Chondrocyte (in vitro differentiated cells): ENCODE measurements around the gene SUPV3L1. TPM values are rescaled to one million over a fixed set of nuclear protein-coding genes. Genes with fewer than 3 reads are reported as not detected.

Experiments used
- DNase-seq: peaks from one replicate; pipeline ENCODE4 v3.0.0; 2021; ENCODE audit warnings: mixed read lengths, low spot score
- H3K27ac Mint-ChIP-seq: one replicate; pipeline ENCODE4 v1.8.0; 2021; ENCODE audit warnings: mild to moderate bottlenecking, moderate library complexity, mixed read lengths; ENCODE audit not compliant: unreplicated experiment
- H3K27me3 Mint-ChIP-seq: 2 replicates; pipeline ENCODE4 v1.8.0; 2021; ENCODE audit warnings: low read depth, mixed read lengths
- H3K36me3 Mint-ChIP-seq: 2 replicates; pipeline ENCODE4 v1.8.0; 2021; ENCODE audit warnings: low read depth, mixed read lengths
- H3K4me1 Mint-ChIP-seq: 2 replicates; pipeline ENCODE4 v1.8.0; 2021; ENCODE audit warnings: low read depth, mild to moderate bottlenecking, mixed read lengths
- H3K4me3 Mint-ChIP-seq: one replicate; pipeline ENCODE4 v1.8.0; 2021; ENCODE audit warnings: mild to moderate bottlenecking, moderate library complexity, mixed read lengths; ENCODE audit not compliant: unreplicated experiment
- H3K9me3 Mint-ChIP-seq: 2 replicates; pipeline ENCODE4 v1.8.0; 2021; ENCODE audit warnings: low read depth, mixed read lengths
- CTCF ChIP-seq: fragments of 200-600 bp; sonication (generic); IDR thresholded peaks from 2 replicates; pipeline ENCODE4 v1.5.0; 2021; ENCODE audit warnings: antibody characterized with exemption, mild to moderate bottlenecking, moderate library complexity
- total RNA-seq: library from RNA; stranded (reverse); gene quantifications from 3 replicates; pipeline ENCODE4 v1.2.1, GENCODE V29; 2021

The SUPV3L1 gene
- total RNA-seq, 1 donor from 2014 or later = 24.1 TPM

DNA sequence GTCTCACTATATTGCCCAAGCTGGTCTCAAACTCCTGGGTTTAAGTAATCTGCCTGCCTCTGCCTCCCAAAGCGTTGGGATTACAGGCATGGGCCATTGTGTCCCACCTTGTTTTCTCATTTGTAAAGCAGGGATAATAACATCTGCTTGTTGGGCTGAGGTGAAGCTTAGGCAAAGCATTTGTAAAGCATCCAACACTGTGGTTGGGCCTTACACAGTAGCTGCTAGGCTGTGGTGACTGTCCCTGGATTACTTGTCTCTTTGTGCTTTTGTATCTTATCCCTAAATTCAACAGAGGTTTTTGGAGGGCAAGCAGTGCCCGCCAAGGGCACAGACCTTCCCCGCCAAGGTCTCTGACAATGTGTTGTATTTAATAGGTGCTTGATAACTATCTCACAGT lies 54.4 kb downstream of the SUPV3L1 start:
- Mint-ChIP-seq H3K4me3 (no peak overlapping the region), H3K4me1 (peaks cover 17% of the 10 kb centered on the region), H3K36me3 (no peaks in the 10 kb centered on the region), H3K27ac (no peak overlapping the region), H3K27me3 (no peaks in the 10 kb centered on the region), H3K9me3 (no peaks in the 10 kb centered on the region)
- no peak for TF ChIP-seq CTCF
- no peak for DNase-seq

GRCh38 chr10:69237528-69238159 lies 57.6 kb downstream of the SUPV3L1 start:
- H3K36me3 Mint-ChIP-seq = no peaks in the 10 kb centered on the region
- H3K27me3 Mint-ChIP-seq = no peaks in the 10 kb centered on the region
- DNase-seq = no peak
- H3K4me3 Mint-ChIP-seq = no peak overlapping the region
- H3K9me3 Mint-ChIP-seq = no peaks in the 10 kb centered on the region
- TF ChIP-seq CTCF = peak; percentile 97
- H3K4me1 Mint-ChIP-seq = peaks cover 18% of the 10 kb centered on the region
- no peak overlapping the region for H3K27ac Mint-ChIP-seq

DNA sequence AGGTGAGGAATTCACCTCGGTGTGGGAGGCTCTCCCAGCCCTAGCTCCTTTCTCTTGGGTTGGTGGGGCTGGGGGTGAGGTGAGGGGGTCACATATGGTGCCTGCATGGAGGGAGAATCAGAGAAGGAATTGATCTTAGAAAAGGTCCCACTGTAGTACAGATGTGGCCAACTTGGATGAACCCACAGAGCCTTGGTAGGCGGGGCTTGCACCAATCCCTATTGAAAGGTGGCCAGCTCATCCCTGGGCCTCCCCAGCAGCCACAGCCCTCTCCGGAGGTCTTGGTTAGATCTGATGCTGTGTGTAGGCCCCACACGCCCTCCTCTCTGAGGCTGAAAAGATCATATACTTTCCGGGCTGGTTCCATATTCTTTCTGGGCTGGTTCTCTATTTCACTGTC lies 59.1 kb downstream of the SUPV3L1 start:
- Mint-ChIP-seq H3K4me3 (no peak overlapping the region), H3K4me1 (peaks cover 15% of the 10 kb centered on the region)
- no peak for TF ChIP-seq CTCF

GRCh38 chr10:69239816-69240434 lies 59.9 kb downstream of the SUPV3L1 start:
- no peak overlapping the region for H3K4me3 Mint-ChIP-seq

More for the DNA sequence above, 59.1 kb downstream of the SUPV3L1 start:
- Mint-ChIP-seq H3K36me3 (no peaks in the 10 kb centered on the region), H3K27ac (no peak overlapping the region), H3K9me3 (no peaks in the 10 kb centered on the region), H3K27me3 (no peaks in the 10 kb centered on the region)
- no peak for DNase-seq

GRCh38 chr10:69240455-69240854 lies 60.4 kb downstream of the SUPV3L1 start:
- Mint-ChIP-seq H3K27ac (no peak overlapping the region), H3K36me3 (no peaks in the 10 kb centered on the region), H3K4me1 (peaks cover 15% of the 10 kb centered on the region), H3K27me3 (no peaks in the 10 kb centered on the region), H3K9me3 (no peaks in the 10 kb centered on the region), H3K4me3 (no peak overlapping the region)
- no peak for DNase-seq
- no peak for TF ChIP-seq CTCF

More at GRCh38 chr10:69239816-69240434, 59.9 kb downstream of the SUPV3L1 start:
- H3K36me3 Mint-ChIP-seq = no peaks in the 10 kb centered on the region
- H3K4me1 Mint-ChIP-seq = peaks cover 15% of the 10 kb centered on the region
- no peaks in the 10 kb centered on the region for H3K9me3 Mint-ChIP-seq
- no peak for DNase-seq
- no peak for TF ChIP-seq CTCF
- peak overlapping the region; percentile 66 for H3K27ac Mint-ChIP-seq
- H3K27me3 Mint-ChIP-seq = no peaks in the 10 kb centered on the region
